T47D (cell line): ENCODE results near the gene VAV1.
A peak's percentile ranks its signal among the peaks of the same experiment; 100 is the strongest.
"Not testable (repeated sequence)": the region's sequence is repeated elsewhere in the genome, so short reads cannot be mapped to it uniquely, and the experiment has no call there.

Source experiments
- DNase-seq, 2 experiments: peaks; one replicate each; pipeline versions ENCODE4 v3.0.0 to v3.0.0-alpha.2; 2011 to 2012; ENCODE audit warnings: low read depth in 1 of 2, low spot score in 1 of 2
- JUND ChIP-seq: IDR thresholded peaks from 2 replicates; pipeline ENCODE4 v1.6.1; 2012; ENCODE audit warnings: low read depth
- in situ Hi-C: cut with HindIII; loops from 2 replicates; pipeline ENCODE4 v1.10.0; 2016; ENCODE audit warnings: low sequenced_read_pairs, low pct_unique_long_range_greater_than_20kb

The VAV1 gene

GRCh38 chr19:6866741-6867151 lies 94.2 kb downstream of the VAV1 start:
- in situ Hi-C loops: no loop called here
- TF ChIP-seq JUND: no peak
- no peak for DNase-seq

GRCh38 chr19:6868351-6868750 lies 95.8 kb downstream of the VAV1 start:
- no peak for TF ChIP-seq JUND
- in situ Hi-C loops: no loop called here
- DNase-seq: no peak

GRCh38 chr19:6869151-6869882 lies 96.8 kb downstream of the VAV1 start:
- DNase-seq, in situ Hi-C loops: not testable (repeated sequence)

GRCh38 chr19:6873708-6874431 lies 101.4 kb downstream of the VAV1 start:
- no peak for TF ChIP-seq JUND
- in situ Hi-C loops: no loop called here
- DNase-seq: peak in 1 of 2 experiments; percentile 7

- no peak for TF ChIP-seq JUND
- in situ Hi-C loops: no loop called here
- no peak for DNase-seq
These were observed 102.7 kb downstream of the VAV1 start for GRCh38 chr19:6875218-6875617.

GRCh38 chr19:6876748-6877147 lies 104.2 kb downstream of the VAV1 start:
- in situ Hi-C loops: no loop called here
- TF ChIP-seq JUND: no peak
- DNase-seq: no peak

- in situ Hi-C loops: no loop called here
- no peak for TF ChIP-seq JUND
- no peak for DNase-seq
These were observed 105.3 kb downstream of the VAV1 start for GRCh38 chr19:6877766-6878165.

- no peak for TF ChIP-seq JUND
- in situ Hi-C loops: no loop called here
- no peak for DNase-seq
These were observed 113.9 kb downstream of the VAV1 start for GRCh38 chr19:6886277-6886897.

GRCh38 chr19:6887316-6887715 lies 114.8 kb downstream of the VAV1 start, which contains the start of gene ADGRE1:
ADGRE1 (plus strand) TSS chr19:6887579; CDS start chr19:6887609, 30 bp downstream.
- no peak for TF ChIP-seq JUND
- no peak for DNase-seq
- in situ Hi-C loops: no loop called here

GRCh38 chr19:6888967-6889366 lies 116.5 kb downstream of the VAV1 start:
- TF ChIP-seq JUND: no peak
- in situ Hi-C loops: no loop called here
- DNase-seq: no peak

- in situ Hi-C loops: no loop called here
- no peak for DNase-seq
- no peak for TF ChIP-seq JUND
These were observed 117.9 kb downstream of the VAV1 start for GRCh38 chr19:6890401-6890913.

- in situ Hi-C loops: no loop called here
These were observed 118.4 kb downstream of the VAV1 start for GRCh38 chr19:6890938-6891337.

More at GRCh38 chr19:6890938-6891337, 118.4 kb downstream of the VAV1 start:
- TF ChIP-seq JUND: no peak
- DNase-seq: no peak
